Ishikawa (cell line): ENCODE results near the gene ALX3.

Experiments
- CEBPB ChIP-seq: IDR thresholded peaks from 2 replicates; pipeline ENCODE4 v1.6.1; 2012
- EGR1 ChIP-seq: IDR thresholded peaks from 2 replicates; pipeline ENCODE4 v1.6.1; 2012
- EP300 ChIP-seq: IDR thresholded peaks from 2 replicates; pipeline ENCODE4 v1.6.1; 2012; ENCODE audit warnings: borderline replicate concordance
- FOXM1 ChIP-seq: IDR thresholded peaks from 2 replicates; pipeline ENCODE4 v1.6.1; 2012; ENCODE audit warnings: low read depth, borderline replicate concordance
- MAX ChIP-seq: IDR thresholded peaks from 2 replicates; pipeline ENCODE4 v1.6.1; 2012
- RAD21 ChIP-seq: IDR thresholded peaks from 2 replicates; pipeline ENCODE4 v1.6.1; 2012; ENCODE audit warnings: low read depth
- REST ChIP-seq: IDR thresholded peaks from 2 replicates; pipeline ENCODE4 v1.6.1; 2012; ENCODE audit warnings: low read depth, mild to moderate bottlenecking
- TAF1 ChIP-seq: IDR thresholded peaks from 2 replicates; pipeline ENCODE4 v1.6.1; 2012; ENCODE audit warnings: low read depth, mild to moderate bottlenecking
- TCF12 ChIP-seq: IDR thresholded peaks from 2 replicates; pipeline ENCODE4 v1.6.1; 2012; ENCODE audit warnings: low read depth
- TEAD4 ChIP-seq: IDR thresholded peaks from 2 replicates; pipeline ENCODE4 v1.6.1; 2012
- USF1 ChIP-seq: IDR thresholded peaks from 2 replicates; pipeline ENCODE4 v1.6.1; 2012
- YY1 ChIP-seq: IDR thresholded peaks from 2 replicates; pipeline ENCODE4 v1.6.1; 2012; ENCODE audit warnings: low read depth
- ZBTB7A ChIP-seq: IDR thresholded peaks from 2 replicates; pipeline ENCODE4 v1.6.1; 2012; ENCODE audit warnings: low read depth

GRCh38 chr1:110065841-110066240 is 4.6 kb downstream of the ALX3 start:
- no peak for TF ChIP-seq EGR1
- TF ChIP-seq FOXM1 = no peak
- no peak for TF ChIP-seq TEAD4
- TF ChIP-seq TCF12 = no peak
- TF ChIP-seq MAX = no peak
- no peak for TF ChIP-seq YY1
- no peak for TF ChIP-seq ZBTB7A
- no peak for TF ChIP-seq RAD21
- no peak for TF ChIP-seq USF1
- no peak for TF ChIP-seq EP300
- TF ChIP-seq CEBPB = no peak
- no peak for TF ChIP-seq TAF1
- TF ChIP-seq REST = no peak
